OCI-LY3 (cell line): ENCODE results near the gene FOXN4.

ENCODE experiments used
- CTCF ChIP-seq: fragments of 200-600, 300-600 bp; sonication (generic); IDR thresholded peaks from 2 replicates; pipeline ENCODE4 v1.5.1; 2014; ENCODE audit warnings: antibody characterized with exemption, low read length, low read depth
- EZH2phosphoT487 ChIP-seq: fragments of 200-600 bp; shearing (Covaris generic); IDR thresholded peaks from 2 replicates; pipeline ENCODE4 v1.6.1; 2018; ENCODE audit warnings: antibody characterized with exemption, mixed run types, low read depth

GRCh38 chr12:109271418-109271817 is 37.7 kb downstream of the FOXN4 start:
- TF ChIP-seq CTCF (no peak), EZH2phosphoT487 (no peak)
